DOHH2 (cell line): ENCODE results near the gene CRYM.

ENCODE experiments used
- H3F3A ChIP-seq: fragments of 200-600 bp; sonication (generic), shearing (Covaris generic); 2 replicates; pipeline ENCODE4 v1.6.0; 2016; ENCODE audit warnings: antibody characterized with exemption, mild to moderate bottlenecking; ENCODE audit not compliant: control insufficient read depth, insufficient read depth
- H3K27ac ChIP-seq: fragments of 200-600 bp; sonication (generic); 2 replicates; pipeline ENCODE4 v1.5.1; 2014; ENCODE audit warnings: low read depth, mild to moderate bottlenecking, low read length, moderate library complexity
- H3K27me3 ChIP-seq: fragments of 200-600 bp; sonication (generic); 2 replicates; pipeline ENCODE4 v1.6.1; 2014; ENCODE audit warnings: mild to moderate bottlenecking, low read length, mixed read lengths; ENCODE audit not compliant: control insufficient read depth
- H3K36me3 ChIP-seq: fragments of 200-600 bp; sonication (generic); 2 replicates; pipeline ENCODE4 v1.6.1; 2014; ENCODE audit warnings: mild to moderate bottlenecking, low read length, moderate library complexity, mixed read lengths; ENCODE audit not compliant: control insufficient read depth
- H3K4me1 ChIP-seq: fragments of 200-600 bp; sonication (generic); 2 replicates; pipeline ENCODE4 v1.6.1; 2014; ENCODE audit warnings: mild to moderate bottlenecking, low read length, mixed read lengths; ENCODE audit not compliant: control insufficient read depth
- H3K4me2 ChIP-seq: fragments of 200-600 bp; sonication (generic); 2 replicates; pipeline ENCODE4 v1.6.0; 2014; ENCODE audit warnings: mild to moderate bottlenecking, low read length, moderate library complexity
- H3K4me3 ChIP-seq: fragments of 200-600 bp; sonication (generic); 2 replicates; pipeline ENCODE4 v1.5.1; 2014; ENCODE audit warnings: mild to moderate bottlenecking, low read length, mixed read lengths
- H3K79me2 ChIP-seq: fragments of 200-600 bp; sonication (generic); 2 replicates; pipeline ENCODE4 v1.6.1; 2014; ENCODE audit warnings: mild to moderate bottlenecking, low read length, mixed read lengths; ENCODE audit not compliant: control insufficient read depth
- H3K9me2 ChIP-seq: fragments of 200-600 bp; sonication (generic); replicated peaks from 2 replicates; pipeline ENCODE4 v1.6.1; 2014; ENCODE audit warnings: mild to moderate bottlenecking, low read length, mixed read lengths; ENCODE audit not compliant: control insufficient read depth
- H3K9me3 ChIP-seq: fragments of 200-600 bp; sonication (generic); 2 replicates; pipeline ENCODE4 v1.6.1; 2014; ENCODE audit warnings: antibody characterized with exemption, low read length, mixed read lengths; ENCODE audit not compliant: control insufficient read depth, insufficient read depth
- H4K20me1 ChIP-seq: fragments of 200-600 bp; sonication (generic); 2 replicates; pipeline ENCODE4 v1.6.0; 2014; ENCODE audit warnings: low read depth, mild to moderate bottlenecking, antibody characterized with exemption, low read length, moderate library complexity; ENCODE audit not compliant: control insufficient read depth, insufficient read depth
- EZH2phosphoT487 ChIP-seq: fragments of 200-600 bp; sonication (generic); IDR thresholded peaks from 2 replicates; pipeline ENCODE4 v1.6.1; 2017; ENCODE audit warnings: borderline replicate concordance, mild to moderate bottlenecking, antibody characterized with exemption, low read length, moderate library complexity, mixed read lengths
- TF ChIP-seq, protein P1 (sequence below): fragments of 200-600 bp; sonication (generic); IDR thresholded peaks from one replicate; pipeline ENCODE4 v1.5.1; 2014; ENCODE audit warnings: antibody characterized with exemption, mild to moderate bottlenecking, low read depth, low read length; ENCODE audit not compliant: poor library complexity, severe bottlenecking

The CRYM gene

DNA sequence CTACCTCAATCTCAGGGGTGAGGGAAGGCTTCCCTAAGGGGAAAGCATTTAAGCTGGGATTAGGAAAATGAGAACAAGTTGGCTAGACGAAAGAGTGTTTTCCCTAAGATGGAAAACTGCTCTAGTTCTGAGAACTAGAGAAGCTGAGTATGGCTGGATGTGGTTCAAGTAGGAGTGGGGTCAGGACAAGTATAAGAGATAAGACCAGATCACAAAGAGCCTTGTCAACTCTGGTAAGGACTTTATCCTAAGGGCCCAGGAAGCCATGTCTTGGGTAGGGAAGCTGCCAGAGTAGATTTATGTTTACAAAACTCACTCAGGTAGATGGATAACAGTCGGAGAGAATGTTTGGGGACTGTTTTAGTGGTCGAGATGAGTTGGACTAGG, 42.9 kb downstream of the CRYM start:
- Histone ChIP-seq H3K4me1 (no peaks in the 10 kb centered on the region), H3F3A (no peaks in the 10 kb centered on the region), H3K9me3 (no peaks in the 10 kb centered on the region), H3K27ac (no peak overlapping the region), H3K4me2 (no peak overlapping the region), H3K4me3 (no peak overlapping the region), H3K36me3 (no peaks in the 10 kb centered on the region), H3K27me3 (peaks cover 21% of the 10 kb centered on the region), H3K79me2 (no peaks in the 10 kb centered on the region), H4K20me1 (no peaks in the 10 kb centered on the region), H3K9me2 (no peaks in the 10 kb centered on the region)
- TF ChIP-seq EZH2phosphoT487 = no peak
- TF ChIP-seq, protein P1, sequence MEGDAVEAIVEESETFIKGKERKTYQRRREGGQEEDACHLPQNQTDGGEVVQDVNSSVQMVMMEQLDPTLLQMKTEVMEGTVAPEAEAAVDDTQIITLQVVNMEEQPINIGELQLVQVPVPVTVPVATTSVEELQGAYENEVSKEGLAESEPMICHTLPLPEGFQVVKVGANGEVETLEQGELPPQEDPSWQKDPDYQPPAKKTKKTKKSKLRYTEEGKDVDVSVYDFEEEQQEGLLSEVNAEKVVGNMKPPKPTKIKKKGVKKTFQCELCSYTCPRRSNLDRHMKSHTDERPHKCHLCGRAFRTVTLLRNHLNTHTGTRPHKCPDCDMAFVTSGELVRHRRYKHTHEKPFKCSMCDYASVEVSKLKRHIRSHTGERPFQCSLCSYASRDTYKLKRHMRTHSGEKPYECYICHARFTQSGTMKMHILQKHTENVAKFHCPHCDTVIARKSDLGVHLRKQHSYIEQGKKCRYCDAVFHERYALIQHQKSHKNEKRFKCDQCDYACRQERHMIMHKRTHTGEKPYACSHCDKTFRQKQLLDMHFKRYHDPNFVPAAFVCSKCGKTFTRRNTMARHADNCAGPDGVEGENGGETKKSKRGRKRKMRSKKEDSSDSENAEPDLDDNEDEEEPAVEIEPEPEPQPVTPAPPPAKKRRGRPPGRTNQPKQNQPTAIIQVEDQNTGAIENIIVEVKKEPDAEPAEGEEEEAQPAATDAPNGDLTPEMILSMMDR = no peak

DNA sequence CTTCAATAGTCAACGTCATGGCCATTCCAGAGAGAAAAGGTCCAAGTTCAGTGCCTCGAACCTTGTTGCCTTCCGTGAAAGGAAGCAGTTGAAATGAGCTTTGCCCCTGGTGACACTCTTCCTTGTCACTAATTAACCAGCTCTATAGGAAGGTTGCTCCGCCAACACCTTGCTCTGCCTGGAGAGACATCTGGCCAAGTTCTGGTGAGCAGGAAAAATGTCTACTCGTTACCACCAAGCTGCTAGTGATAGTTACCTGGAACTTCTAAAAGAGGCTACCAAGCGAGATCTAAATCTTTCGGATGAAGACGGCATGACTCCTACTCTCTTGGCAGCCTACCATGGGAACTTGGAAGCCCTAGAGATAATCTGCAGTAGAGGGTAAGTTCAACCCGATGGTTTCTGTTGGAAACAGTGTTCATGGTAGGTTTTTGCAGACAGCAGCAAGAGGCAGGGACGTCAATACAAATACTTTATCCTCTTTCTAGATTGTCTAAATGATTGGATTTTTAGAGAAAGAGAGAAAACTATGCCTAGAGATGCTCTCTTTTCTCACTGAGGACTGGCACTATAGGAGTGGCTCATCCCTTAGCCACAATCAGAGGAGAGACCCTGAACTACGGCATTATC, 44.5 kb downstream of the CRYM start, which contains the start of gene ANKS4B:
Gene ANKS4B (plus strand): TSS at position 179 of the 630 bp plus-strand sequence. CDS start 39 bp downstream, at position 218.
- H3F3A ChIP-seq = no peaks in the 10 kb centered on the region
- H3K4me1 ChIP-seq = no peaks in the 10 kb centered on the region
- peaks cover 27% of the 10 kb centered on the region for H3K27me3 ChIP-seq
- TF ChIP-seq, protein P1 = no peak
- TF ChIP-seq EZH2phosphoT487 = no peak
- no peaks in the 10 kb centered on the region for H3K36me3 ChIP-seq
- no peak within 1 kb of the TSS for H3K4me3 ChIP-seq
- no peak within 1 kb of the TSS for H3K4me2 ChIP-seq
- H4K20me1 ChIP-seq = no peaks in the 10 kb centered on the region
- no peaks in the 10 kb centered on the region for H3K79me2 ChIP-seq
- H3K9me2 ChIP-seq = no peaks in the 10 kb centered on the region
- no peak within 1 kb of the TSS for H3K27ac ChIP-seq
- H3K9me3 ChIP-seq = no peaks in the 10 kb centered on the region

DNA sequence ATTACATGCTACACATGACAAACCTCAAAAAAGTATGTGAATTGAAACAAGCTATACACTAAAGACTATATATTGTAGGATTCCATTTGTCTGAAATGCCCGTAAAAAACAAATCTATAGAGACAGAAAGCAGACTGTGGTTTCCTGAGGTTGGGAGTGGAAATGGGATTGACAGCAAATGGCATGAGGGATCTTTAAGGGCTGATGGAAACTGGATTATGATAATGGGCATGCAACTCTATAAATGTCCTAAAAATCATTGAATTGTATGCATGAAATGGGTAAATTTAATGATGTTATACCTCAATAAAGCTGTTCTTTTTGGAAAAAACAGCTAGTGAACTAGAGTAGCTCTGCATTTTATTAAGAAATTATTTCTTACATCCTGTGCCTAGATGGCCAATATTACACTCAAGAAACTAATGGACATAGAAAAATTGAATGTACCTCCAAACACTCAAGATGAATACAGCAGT, 45.0 kb downstream of the CRYM start:
- Histone ChIP-seq H3K4me1 (no peaks in the 10 kb centered on the region), H3K4me2 (no peak overlapping the region), H3K4me3 (no peak overlapping the region), H3K27ac (no peak overlapping the region), H3K36me3 (no peaks in the 10 kb centered on the region), H3K27me3 (peaks cover 32% of the 10 kb centered on the region), H4K20me1 (no peaks in the 10 kb centered on the region), H3K9me2 (no peaks in the 10 kb centered on the region), H3K79me2 (no peaks in the 10 kb centered on the region), H3K9me3 (no peaks in the 10 kb centered on the region), H3F3A (no peaks in the 10 kb centered on the region)
- TF ChIP-seq, protein P1 = no peak
- no peak for TF ChIP-seq EZH2phosphoT487
